HG03439 (cell line): ENCODE measurements around the gene LECT2.

Experiments used
- ATAC-seq: cut with Tn5 transposase; IDR thresholded peaks from one replicate; pipeline ENCODE4 v1.9.1; 2021; ENCODE audit warnings: mild to moderate bottlenecking, moderate library complexity; ENCODE audit not compliant: unreplicated experiment

LECT2 gene

GRCh38 chr5:135954899-135955298 lies at the start of gene LECT2:
TSS of gene LECT2 (minus strand) at chr5:135954983. CDS start at chr5:135954833, 150 bp downstream.
- no peak for ATAC-seq

- ATAC-seq: no peak
These were observed 49.7 kb upstream of the LECT2 start for GRCh38 chr5:136004436-136004835.

- ATAC-seq: no peak
These were observed 46.7 kb upstream of the LECT2 start for GRCh38 chr5:136001466-136001981.

GRCh38 chr5:136000932-136001331 lies 46.1 kb upstream of the LECT2 start:
- ATAC-seq: no peak

- ATAC-seq: no peak
These were observed 45.4 kb upstream of the LECT2 start for GRCh38 chr5:136000147-136000546.

GRCh38 chr5:135999406-136000139 lies 44.8 kb upstream of the LECT2 start:
- ATAC-seq: no peak

GRCh38 chr5:135998889-135999288 lies 44.1 kb upstream of the LECT2 start:
- no peak for ATAC-seq

- no peak for ATAC-seq
These were observed 43.0 kb upstream of the LECT2 start for GRCh38 chr5:135997673-135998335.

GRCh38 chr5:135996611-135997010 lies 41.8 kb upstream of the LECT2 start:
- no peak for ATAC-seq

GRCh38 chr5:135995976-135996375 lies 41.2 kb upstream of the LECT2 start:
- no peak for ATAC-seq

- no peak for ATAC-seq
These were observed 39.3 kb upstream of the LECT2 start for GRCh38 chr5:135993880-135994636.

- ATAC-seq: no peak
These were observed 38.6 kb upstream of the LECT2 start for GRCh38 chr5:135993335-135993879.

GRCh38 chr5:135991429-135991828 lies 36.6 kb upstream of the LECT2 start:
- ATAC-seq: no peak

GRCh38 chr5:135990528-135991255 lies 35.9 kb upstream of the LECT2 start:
- no peak for ATAC-seq

GRCh38 chr5:135989686-135990085 lies 34.9 kb upstream of the LECT2 start:
- no peak for ATAC-seq

- ATAC-seq: no peak
These were observed 33.8 kb upstream of the LECT2 start for GRCh38 chr5:135988546-135988945.

- no peak for ATAC-seq
These were observed 32.2 kb upstream of the LECT2 start for GRCh38 chr5:135986891-135987401.

GRCh38 chr5:135986401-135986800 lies 31.6 kb upstream of the LECT2 start:
- no peak for ATAC-seq

GRCh38 chr5:135985951-135986350 lies 31.2 kb upstream of the LECT2 start:
- no peak for ATAC-seq

GRCh38 chr5:135980620-135981019 lies 25.8 kb upstream of the LECT2 start:
- no peak for ATAC-seq
